ENCODE results near the gene RAPGEF4.
"Not testable (repeated sequence)": the region's sequence is repeated elsewhere in the genome, so short reads cannot be mapped to it uniquely, and the experiment has no call there.

Gene RAPGEF4

GRCh38 chr2:173062801-173063200 lies 327.2 kb downstream of the RAPGEF4 start:
- no peak for DNase-seq (ENCODE audit: low spot score)

- DNase-seq (ENCODE audit: low spot score), result no peak
Observed at GRCh38 chr2:173064151-173064805, 328.6 kb downstream of the RAPGEF4 start.

- no peak for DNase-seq (ENCODE audit: low spot score)
Observed at GRCh38 chr2:173066887-173067676, 331.4 kb downstream of the RAPGEF4 start.

GRCh38 chr2:173075056-173075780 lies 339.6 kb downstream of the RAPGEF4 start:
- no peak for DNase-seq (ENCODE audit: low spot score)

DNA sequence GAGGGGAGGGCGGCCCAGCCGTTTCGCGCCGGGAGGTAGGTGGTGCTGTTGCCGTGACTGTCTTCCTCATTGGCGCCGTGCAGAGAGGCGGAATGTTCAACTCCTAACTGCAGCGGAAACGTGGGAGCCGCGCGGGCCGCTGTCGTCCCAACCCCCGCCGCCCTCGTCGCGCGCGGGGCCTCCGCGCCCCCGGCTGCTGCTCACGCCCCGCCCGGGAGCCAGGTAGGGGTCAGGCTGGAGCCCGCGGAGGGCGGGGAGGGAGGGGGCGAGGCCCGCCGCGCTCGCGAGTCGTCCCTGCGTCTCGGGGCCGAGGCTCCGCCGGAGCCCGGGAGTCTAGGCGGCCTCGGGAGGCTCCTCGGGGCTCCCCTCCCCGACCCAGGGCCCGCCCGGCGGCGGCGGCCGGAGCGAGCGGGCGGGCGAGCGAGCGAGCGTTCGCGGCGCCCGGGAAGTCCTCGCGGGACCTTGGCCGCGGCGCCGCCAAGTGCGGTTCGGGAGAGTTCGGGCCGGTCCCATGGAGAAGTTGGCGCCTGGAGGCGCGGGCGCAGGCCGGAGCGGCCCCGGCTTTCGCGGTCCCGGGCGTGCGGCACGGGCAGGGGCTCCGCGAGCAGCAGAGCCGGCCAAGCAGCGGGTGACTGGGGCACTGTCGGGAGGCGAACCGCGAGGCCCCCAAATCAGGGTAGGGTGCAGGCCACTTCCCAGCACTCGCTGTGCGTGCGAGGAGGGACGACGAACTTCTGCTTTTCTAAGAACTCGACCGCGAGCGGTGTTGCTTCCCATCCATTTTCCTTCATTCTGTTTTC lies 340.3 kb downstream of the RAPGEF4 start, which contains the start of gene MAP3K20:
TSS of gene MAP3K20 (plus strand) at position 66 of the 800 bp plus-strand sequence. CDS start 15,186 bp downstream, outside the sequence.
- DNase-seq (ENCODE audit: low spot score), result peak; percentile 33

- DNase-seq (ENCODE audit: low spot score), result no peak
Observed at GRCh38 chr2:173076581-173077345, 341.1 kb downstream of the RAPGEF4 start.

GRCh38 chr2:173077506-173078177 lies 342.0 kb downstream of the RAPGEF4 start:
- no peak for DNase-seq (ENCODE audit: low spot score)

DNA sequence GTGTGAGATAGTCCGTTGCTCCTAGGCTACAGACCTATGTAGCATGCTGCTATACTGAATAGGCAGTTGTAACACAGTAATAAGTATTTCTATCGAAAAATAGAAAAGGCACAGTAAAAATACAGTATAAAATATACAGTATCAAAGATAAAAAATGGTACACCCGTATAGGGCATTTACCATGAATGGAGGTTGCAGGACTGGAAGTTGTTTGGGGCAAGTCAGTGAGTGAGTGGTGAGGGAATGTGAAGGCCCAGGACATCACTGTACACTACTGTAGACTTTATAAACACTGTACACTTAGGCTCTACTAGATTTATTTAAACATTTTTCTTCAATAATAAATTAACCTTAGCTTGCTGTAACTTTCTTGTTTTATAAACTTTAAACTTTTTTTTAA lies 343.5 kb downstream of the RAPGEF4 start:
- no peak for DNase-seq (ENCODE audit: low spot score)

GRCh38 chr2:173079973-173080860 lies 344.6 kb downstream of the RAPGEF4 start:
- no peak for DNase-seq (ENCODE audit: low spot score)

- no peak for DNase-seq (ENCODE audit: low spot score)
Observed at GRCh38 chr2:173086518-173087213, 351.0 kb downstream of the RAPGEF4 start.

- DNase-seq (ENCODE audit: low spot score), result no peak
Observed at GRCh38 chr2:173087214-173087581, 351.6 kb downstream of the RAPGEF4 start.

- DNase-seq (ENCODE audit: low spot score), result no peak
Observed at GRCh38 chr2:173087793-173088496, 352.3 kb downstream of the RAPGEF4 start.

- no peak for DNase-seq (ENCODE audit: low spot score)
Observed at GRCh38 chr2:173090276-173090877, 354.7 kb downstream of the RAPGEF4 start.

GRCh38 chr2:173090973-173091660 lies 355.5 kb downstream of the RAPGEF4 start:
- DNase-seq (ENCODE audit: low spot score), result no peak

- DNase-seq (ENCODE audit: low spot score), result no peak
Observed at GRCh38 chr2:173091910-173092309, 356.3 kb downstream of the RAPGEF4 start.

- no peak for DNase-seq (ENCODE audit: low spot score)
Observed at GRCh38 chr2:173092844-173093402, 357.3 kb downstream of the RAPGEF4 start.

GRCh38 chr2:173093617-173094016 lies 358.0 kb downstream of the RAPGEF4 start:
- DNase-seq (ENCODE audit: low spot score), result not testable (repeated sequence)
